K562 (cell line): Measurements from ENCODE around the gene COL13A1. TPM values are rescaled to one million over a fixed set of nuclear protein-coding genes. Genes with fewer than 3 reads are reported as not detected.

Experiments
- MAFF ChIP-seq: IDR thresholded peaks from 2 replicates; pipeline ENCODE4 v1.6.1; 2012; ENCODE audit warnings: low read length, improper control_type of control experiment
- RAD21 ChIP-seq, 2 experiments: fragments of 250-450 bp in 1 of 2; fragments of 450-650 bp in 1 of 2; sonication (Bioruptor Pico) in 1 of 2; formaldehyde crosslinking in 1 of 2; IDR thresholded peaks in 1 of 2; conservative IDR thresholded peaks in 1 of 2; 2 replicates each; pipeline versions ENCODE4 v1.4.0 to v1.8.0; 2020 to 2022; ENCODE audit warnings: mild to moderate bottlenecking in 2 of 2, moderate library complexity in 1 of 2
- SP2 ChIP-seq: IDR thresholded peaks from 2 replicates; pipeline ENCODE4 v1.6.1; 2011; ENCODE audit warnings: mild to moderate bottlenecking, low read depth, low read length, moderate library complexity; ENCODE audit not compliant: poor library complexity, severe bottlenecking; ENCODE audit errors: extremely low read depth
- ZBTB17 ChIP-seq: fragments of 450-650 bp; formaldehyde crosslinking; IDR thresholded peaks from 2 replicates; pipeline ENCODE4 v1.4.0; 2020; ENCODE audit warnings: mild to moderate bottlenecking
- ZKSCAN1 ChIP-seq: fragments of 150-350 bp; IDR thresholded peaks from 2 replicates; pipeline ENCODE4 v1.6.1; 2016; ENCODE audit warnings: low read depth, low read length
- ZKSCAN8 ChIP-seq: fragments of 200-800 bp; sonication (Bioruptor generic); IDR thresholded peaks from 2 replicates; pipeline ENCODE4 v1.6.1; 2016; ENCODE audit warnings: missing genetic modification characterization, missing compliant biosample characterization
- ZNF175 ChIP-seq: fragments of 200-800 bp; sonication (Bioruptor generic); IDR thresholded peaks from 2 replicates; pipeline ENCODE4 v1.6.1; 2016; ENCODE audit warnings: low read depth, mild to moderate bottlenecking, missing genetic modification characterization, missing compliant biosample characterization
- ZNF224 ChIP-seq: sonication (generic); formaldehyde crosslinking; IDR thresholded peaks from 2 replicates; pipeline ENCODE4 v1.8.0; 2022; ENCODE audit warnings: mild to moderate bottlenecking, missing genetic modification reagents
- polyA plus RNA-seq, 8 experiments: library from polyadenylated mRNA; depleted of rRNA in 4 of 8; stranded (reverse) in 5 of 8; unstranded in 3 of 8; fragments of >200 nt; fragmentation: Nextera tagmentation in 2 of 8; fragmentation: Illumina TruSeq in 1 of 8; extraction: Ambion mirVana in 2 of 8; extraction: Trizol in 1 of 8; gene quantifications; 2 replicates each; pipeline versions ENCODE4 v1.2.1 to v1.2.3, GENCODE V29; 2011 to 2014; ENCODE audit warnings: inconsistent platforms in 1 of 8, missing spikeins in 1 of 8
- total RNA-seq, 7 experiments: library from RNA; depleted of rRNA in 6 of 7; stranded (reverse); fragments of >200 nt in 6 of 7; fragmentation: Illumina TruSeq in 2 of 7; extraction: Trizol in 2 of 7; gene quantifications; 2 replicates each; pipeline versions ENCODE4 v1.2.1 to v1.2.3, GENCODE V29; 2011 to 2021; ENCODE audit warnings: low replicate concordance in 1 of 7
- TF ChIP-seq, protein P1 (sequence below): IDR thresholded peaks from 2 replicates; pipeline ENCODE4 v1.6.1; 2014; ENCODE audit warnings: antibody characterized with exemption
- TF ChIP-seq, protein P2 (sequence below): fragments of 450-650 bp; IDR thresholded peaks from 2 replicates; pipeline ENCODE4 v1.6.1; 2016; ENCODE audit warnings: missing biosample characterization, missing genetic modification characterization
- TF ChIP-seq, protein P3 (sequence below): fragments of 200-800 bp; sonication (Bioruptor generic); IDR thresholded peaks from 2 replicates; pipeline ENCODE4 v1.6.1; 2016; ENCODE audit warnings: missing genetic modification characterization, missing compliant biosample characterization
- TF ChIP-seq, protein P4 (sequence below), 3 experiments: IDR thresholded peaks in 2 of 3; conservative IDR thresholded peaks in 1 of 3; 2 replicates each; pipeline ENCODE4 v1.5.1; 2011 to 2012; ENCODE audit warnings: low read length in 3 of 3, mild to moderate bottlenecking in 3 of 3, control low read depth in 2 of 3, improper control_type of control experiment in 1 of 3, inconsistent platforms in 1 of 3, low read depth in 1 of 3, mixed read lengths in 1 of 3, moderate library complexity in 1 of 3; ENCODE audit not compliant: insufficient read depth in 2 of 3
- TF ChIP-seq, protein P5 (sequence below): fragments of 450-650 bp; formaldehyde crosslinking; IDR thresholded peaks from 2 replicates; pipeline ENCODE4 v1.4.0; 2020; ENCODE audit warnings: mild to moderate bottlenecking, moderate library complexity

The COL13A1 gene
- total and polyA plus RNA-seq, 9 of the 15 experiments (the other 6 are each of a cell fraction or from before 2014, with no cell fraction given) = not detected

DNA sequence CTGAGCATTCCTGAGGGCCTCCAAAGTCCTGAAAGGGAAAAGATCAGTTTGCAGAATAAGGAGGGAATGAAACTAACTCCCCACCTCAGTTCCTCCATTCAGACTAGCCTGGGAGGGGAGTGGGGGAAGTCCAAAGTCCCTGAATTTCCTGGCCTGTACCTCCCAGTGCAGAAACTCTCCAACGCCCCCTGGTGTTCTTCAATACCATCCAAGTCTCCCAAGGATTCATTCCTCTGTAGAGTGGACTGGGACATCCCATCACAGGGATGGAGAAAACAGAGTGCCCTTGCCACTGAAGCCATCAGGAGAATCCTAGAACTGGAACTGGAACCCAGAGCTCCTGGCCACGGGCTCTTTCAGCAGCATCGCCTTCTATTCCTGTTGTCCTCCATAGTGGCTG is 1.6 kb upstream of the COL13A1 start (continued):
- TF ChIP-seq RAD21 (CRISPR knock-in tag; conservative IDR thresholded peaks at IDR 0.05 in 1 of 2, IDR thresholded peaks at IDR 0.05 in 1 of 2) (peak; percentile 57 to 67), ZKSCAN8 (no peak), SP2 (no peak), MAFF (no peak), ZNF224 (CRISPR knock-in tag) (no peak), ZKSCAN1 (no peak), ZBTB17 (no peak), ZNF175 (no peak)
- TF ChIP-seq, protein P1, sequence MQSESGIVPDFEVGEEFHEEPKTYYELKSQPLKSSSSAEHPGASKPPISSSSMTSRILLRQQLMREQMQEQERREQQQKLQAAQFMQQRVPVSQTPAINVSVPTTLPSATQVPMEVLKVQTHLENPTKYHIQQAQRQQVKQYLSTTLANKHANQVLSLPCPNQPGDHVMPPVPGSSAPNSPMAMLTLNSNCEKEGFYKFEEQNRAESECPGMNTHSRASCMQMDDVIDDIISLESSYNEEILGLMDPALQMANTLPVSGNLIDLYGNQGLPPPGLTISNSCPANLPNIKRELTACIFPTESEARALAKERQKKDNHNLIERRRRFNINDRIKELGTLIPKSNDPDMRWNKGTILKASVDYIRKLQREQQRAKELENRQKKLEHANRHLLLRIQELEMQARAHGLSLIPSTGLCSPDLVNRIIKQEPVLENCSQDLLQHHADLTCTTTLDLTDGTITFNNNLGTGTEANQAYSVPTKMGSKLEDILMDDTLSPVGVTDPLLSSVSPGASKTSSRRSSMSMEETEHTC = no peak
- TF ChIP-seq, protein P2, sequence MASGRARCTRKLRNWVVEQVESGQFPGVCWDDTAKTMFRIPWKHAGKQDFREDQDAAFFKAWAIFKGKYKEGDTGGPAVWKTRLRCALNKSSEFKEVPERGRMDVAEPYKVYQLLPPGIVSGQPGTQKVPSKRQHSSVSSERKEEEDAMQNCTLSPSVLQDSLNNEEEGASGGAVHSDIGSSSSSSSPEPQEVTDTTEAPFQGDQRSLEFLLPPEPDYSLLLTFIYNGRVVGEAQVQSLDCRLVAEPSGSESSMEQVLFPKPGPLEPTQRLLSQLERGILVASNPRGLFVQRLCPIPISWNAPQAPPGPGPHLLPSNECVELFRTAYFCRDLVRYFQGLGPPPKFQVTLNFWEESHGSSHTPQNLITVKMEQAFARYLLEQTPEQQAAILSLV (tag) = no peak
- TF ChIP-seq, protein P3, sequence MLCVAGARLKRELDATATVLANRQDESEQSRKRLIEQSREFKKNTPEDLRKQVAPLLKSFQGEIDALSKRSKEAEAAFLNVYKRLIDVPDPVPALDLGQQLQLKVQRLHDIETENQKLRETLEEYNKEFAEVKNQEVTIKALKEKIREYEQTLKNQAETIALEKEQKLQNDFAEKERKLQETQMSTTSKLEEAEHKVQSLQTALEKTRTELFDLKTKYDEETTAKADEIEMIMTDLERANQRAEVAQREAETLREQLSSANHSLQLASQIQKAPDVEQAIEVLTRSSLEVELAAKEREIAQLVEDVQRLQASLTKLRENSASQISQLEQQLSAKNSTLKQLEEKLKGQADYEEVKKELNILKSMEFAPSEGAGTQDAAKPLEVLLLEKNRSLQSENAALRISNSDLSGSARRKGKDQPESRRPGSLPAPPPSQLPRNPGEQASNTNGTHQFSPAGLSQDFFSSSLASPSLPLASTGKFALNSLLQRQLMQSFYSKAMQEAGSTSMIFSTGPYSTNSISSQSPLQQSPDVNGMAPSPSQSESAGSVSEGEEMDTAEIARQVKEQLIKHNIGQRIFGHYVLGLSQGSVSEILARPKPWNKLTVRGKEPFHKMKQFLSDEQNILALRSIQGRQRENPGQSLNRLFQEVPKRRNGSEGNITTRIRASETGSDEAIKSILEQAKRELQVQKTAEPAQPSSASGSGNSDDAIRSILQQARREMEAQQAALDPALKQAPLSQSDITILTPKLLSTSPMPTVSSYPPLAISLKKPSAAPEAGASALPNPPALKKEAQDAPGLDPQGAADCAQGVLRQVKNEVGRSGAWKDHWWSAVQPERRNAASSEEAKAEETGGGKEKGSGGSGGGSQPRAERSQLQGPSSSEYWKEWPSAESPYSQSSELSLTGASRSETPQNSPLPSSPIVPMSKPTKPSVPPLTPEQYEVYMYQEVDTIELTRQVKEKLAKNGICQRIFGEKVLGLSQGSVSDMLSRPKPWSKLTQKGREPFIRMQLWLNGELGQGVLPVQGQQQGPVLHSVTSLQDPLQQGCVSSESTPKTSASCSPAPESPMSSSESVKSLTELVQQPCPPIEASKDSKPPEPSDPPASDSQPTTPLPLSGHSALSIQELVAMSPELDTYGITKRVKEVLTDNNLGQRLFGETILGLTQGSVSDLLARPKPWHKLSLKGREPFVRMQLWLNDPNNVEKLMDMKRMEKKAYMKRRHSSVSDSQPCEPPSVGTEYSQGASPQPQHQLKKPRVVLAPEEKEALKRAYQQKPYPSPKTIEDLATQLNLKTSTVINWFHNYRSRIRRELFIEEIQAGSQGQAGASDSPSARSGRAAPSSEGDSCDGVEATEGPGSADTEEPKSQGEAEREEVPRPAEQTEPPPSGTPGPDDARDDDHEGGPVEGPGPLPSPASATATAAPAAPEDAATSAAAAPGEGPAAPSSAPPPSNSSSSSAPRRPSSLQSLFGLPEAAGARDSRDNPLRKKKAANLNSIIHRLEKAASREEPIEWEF (CRISPR knock-in tag) = no peak
- TF ChIP-seq, protein P4, sequence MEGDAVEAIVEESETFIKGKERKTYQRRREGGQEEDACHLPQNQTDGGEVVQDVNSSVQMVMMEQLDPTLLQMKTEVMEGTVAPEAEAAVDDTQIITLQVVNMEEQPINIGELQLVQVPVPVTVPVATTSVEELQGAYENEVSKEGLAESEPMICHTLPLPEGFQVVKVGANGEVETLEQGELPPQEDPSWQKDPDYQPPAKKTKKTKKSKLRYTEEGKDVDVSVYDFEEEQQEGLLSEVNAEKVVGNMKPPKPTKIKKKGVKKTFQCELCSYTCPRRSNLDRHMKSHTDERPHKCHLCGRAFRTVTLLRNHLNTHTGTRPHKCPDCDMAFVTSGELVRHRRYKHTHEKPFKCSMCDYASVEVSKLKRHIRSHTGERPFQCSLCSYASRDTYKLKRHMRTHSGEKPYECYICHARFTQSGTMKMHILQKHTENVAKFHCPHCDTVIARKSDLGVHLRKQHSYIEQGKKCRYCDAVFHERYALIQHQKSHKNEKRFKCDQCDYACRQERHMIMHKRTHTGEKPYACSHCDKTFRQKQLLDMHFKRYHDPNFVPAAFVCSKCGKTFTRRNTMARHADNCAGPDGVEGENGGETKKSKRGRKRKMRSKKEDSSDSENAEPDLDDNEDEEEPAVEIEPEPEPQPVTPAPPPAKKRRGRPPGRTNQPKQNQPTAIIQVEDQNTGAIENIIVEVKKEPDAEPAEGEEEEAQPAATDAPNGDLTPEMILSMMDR (IDR thresholded peaks at IDR 0.05 in 2 of 3, conservative IDR thresholded peaks at IDR 0.05 in 1 of 3; ENCODE audit: insufficient read depth in 2 of 3, low read depth in 1 of 3, low read length in 3 of 3) = peak; percentile 63 to 79 (median 75)
- TF ChIP-seq, protein P5, sequence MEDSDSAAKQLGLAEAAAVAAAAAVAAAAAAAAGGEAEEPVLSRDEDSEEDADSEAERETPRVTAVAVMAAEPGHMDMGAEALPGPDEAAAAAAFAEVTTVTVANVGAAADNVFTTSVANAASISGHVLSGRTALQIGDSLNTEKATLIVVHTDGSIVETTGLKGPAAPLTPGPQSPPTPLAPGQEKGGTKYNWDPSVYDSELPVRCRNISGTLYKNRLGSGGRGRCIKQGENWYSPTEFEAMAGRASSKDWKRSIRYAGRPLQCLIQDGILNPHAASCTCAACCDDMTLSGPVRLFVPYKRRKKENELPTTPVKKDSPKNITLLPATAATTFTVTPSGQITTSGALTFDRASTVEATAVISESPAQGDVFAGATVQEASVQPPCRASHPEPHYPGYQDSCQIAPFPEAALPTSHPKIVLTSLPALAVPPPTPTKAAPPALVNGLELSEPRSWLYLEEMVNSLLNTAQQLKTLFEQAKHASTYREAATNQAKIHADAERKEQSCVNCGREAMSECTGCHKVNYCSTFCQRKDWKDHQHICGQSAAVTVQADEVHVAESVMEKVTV = peak; percentile 25; the same call in 1 of the 2 replicates
